GM19035 (cell line): ENCODE results near the gene RCOR1.
"Not testable (repeated sequence)": the region's sequence is repeated elsewhere in the genome, so short reads cannot be mapped to it uniquely, and the experiment has no call there.

Source experiments
- ATAC-seq: cut with Tn5 transposase; IDR thresholded peaks from one replicate; pipeline ENCODE4 v1.9.1; 2021; ENCODE audit not compliant: unreplicated experiment

Gene RCOR1

DNA sequence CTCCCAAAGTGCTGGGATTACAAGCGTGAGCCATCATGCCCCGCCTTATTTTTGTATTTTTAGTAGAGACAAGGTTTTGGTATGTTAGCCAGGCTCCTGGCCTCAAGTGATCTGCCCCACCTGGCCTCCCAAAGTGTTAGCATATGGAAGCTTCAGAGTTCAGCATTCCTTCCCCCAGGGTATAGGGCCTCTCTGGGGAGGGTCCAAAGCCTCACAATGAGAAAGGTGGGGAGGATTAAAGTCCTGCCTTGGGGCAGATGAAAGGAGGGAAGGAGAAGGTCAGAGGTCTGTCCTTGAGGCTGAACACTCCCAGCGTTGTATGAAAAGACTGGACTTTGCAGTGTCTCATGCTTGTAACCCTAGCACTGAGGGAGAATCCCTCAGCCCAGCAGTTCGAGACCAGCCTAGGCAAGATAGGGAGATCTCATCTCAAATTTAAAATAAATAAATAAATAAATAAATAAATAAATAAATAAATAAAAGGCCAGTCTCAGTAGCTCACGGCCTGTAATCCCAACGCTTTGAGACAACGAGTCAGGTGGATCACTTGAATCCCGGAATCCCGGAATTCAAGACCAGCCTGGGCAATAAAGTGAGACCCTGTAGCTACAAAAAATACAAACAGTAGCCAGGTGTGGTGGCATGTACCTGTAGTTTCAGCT is 22.0 kb upstream of the RCOR1 start:
- no peak for ATAC-seq

DNA sequence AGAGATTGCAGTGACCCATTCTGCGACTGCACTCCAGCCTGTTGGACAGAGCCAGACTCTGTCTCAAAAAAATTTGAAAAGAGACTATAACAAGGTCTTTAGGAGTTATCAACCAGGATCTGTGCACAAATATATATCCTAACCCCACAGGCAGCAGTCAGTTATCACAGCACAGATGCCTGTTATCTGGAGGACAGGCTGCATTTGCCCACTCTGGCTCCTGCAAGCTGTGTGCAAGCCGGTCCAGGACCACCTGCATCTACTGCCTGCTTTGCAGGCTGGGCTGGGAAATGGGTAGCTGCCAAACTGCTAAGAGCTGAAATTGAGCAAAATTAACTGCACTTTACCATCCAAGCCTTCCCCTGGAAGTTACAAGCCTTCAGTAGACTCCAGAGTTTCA is 21.4 kb upstream of the RCOR1 start:
- no peak for ATAC-seq

DNA sequence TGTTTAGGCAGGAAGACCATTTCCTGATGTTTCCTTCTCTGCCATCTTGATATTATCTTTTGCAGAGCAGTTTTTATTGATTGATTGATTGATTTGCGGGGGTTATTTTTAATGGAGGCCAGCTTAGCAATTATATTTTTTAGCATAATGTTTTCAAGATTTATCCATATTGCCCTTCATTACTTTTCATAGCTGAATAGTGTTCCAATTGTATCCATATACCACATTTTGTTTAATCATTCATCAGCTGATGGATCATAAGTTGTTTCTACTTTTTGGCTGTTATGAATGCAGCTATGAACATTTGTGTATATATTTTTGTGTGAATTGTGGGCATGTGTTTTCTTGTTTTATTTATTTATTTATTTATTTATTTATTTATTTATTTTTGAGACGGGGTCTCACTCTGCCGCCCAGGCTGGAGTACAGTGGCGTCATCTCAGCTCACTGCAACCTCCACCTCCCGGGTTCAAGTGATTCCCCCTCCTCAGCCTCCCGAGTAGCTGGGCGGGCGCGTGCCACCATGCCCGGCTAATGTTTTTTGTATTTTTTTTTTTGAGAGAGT is 20.9 kb upstream of the RCOR1 start:
- ATAC-seq = no peak

DNA sequence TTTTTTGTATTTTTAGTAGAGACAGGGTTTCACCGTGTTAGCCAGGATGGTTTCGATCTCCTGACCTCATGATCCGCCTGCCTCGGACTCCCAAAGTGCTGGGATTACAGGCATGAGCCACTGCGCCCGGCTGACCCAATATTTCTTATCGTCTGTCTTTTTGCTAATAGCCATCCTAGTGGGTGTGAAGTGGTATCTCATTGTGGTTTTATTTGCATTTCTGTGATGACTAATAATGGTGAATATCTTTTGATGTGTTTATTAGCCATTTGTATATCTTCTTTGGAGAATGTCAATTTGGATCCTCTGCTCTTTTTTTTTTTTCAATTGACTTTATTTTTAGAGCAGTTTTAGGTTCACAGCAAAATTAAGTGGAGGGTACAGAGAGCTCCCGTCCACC is 19.3 kb upstream of the RCOR1 start:
- not testable (repeated sequence) for ATAC-seq

DNA sequence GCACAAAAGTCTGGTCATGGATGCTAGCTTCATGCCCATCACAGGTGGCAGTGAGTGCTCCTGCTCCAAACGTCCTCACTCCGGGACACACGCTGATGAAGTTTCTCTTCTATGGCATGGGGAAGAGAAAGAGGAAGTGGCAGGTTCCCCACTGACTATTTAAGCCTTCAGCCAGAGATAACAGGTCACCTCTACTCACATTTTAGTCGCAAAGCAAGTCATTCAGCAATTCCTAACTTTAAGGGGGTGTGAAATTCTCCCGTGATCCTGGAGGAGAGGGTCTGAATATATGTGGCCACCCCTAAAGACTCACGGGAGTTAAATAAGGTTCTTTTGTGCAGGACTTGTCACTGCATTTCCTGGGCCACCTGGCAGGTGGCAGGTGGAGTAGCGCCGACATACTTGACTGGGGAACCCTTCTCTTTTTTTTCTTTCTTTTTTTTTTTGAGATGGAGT is 18.8 kb upstream of the RCOR1 start:
- no peak for ATAC-seq

DNA sequence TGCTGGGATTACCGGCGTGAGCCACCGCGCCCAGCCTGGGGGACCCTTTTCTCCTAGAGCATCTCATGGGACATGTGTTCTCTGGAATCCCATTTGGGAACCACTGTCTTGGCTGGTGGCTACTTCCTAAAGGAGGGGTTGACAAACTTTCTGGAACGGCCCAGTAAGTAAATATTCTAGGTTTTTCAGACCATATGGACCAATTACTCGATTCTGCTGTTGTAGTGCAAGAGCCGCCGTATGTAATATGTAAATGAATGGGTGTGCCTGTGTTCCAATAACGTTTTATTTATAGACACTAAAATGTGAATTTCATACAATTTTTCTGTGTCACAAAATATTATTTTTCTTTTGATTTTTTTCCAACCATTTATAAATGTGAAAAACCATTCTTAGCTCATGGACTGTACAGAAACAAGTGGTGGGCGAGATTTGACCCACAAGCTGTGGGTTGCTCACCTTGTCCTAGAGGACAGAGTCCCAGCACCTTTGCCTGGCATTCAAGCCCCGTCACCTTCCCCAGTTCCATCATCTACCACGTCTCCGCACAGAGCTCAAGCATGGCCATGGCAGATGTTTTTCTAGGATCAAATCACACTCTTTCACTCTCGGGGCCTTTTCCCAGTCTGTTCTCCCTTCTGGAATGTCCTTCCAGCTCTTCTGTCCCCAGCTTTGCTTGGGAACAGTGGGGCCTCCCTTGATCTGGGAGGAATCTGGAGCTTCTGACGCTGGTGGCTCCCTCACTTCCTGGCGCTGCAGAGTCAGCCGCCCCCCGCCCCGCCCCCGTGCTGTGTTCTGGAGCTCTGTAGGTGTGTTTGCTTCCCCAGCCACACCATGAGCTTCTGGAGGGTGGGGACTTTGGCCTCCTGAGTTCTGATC is 17.9 kb upstream of the RCOR1 start:
- no peak for ATAC-seq

DNA sequence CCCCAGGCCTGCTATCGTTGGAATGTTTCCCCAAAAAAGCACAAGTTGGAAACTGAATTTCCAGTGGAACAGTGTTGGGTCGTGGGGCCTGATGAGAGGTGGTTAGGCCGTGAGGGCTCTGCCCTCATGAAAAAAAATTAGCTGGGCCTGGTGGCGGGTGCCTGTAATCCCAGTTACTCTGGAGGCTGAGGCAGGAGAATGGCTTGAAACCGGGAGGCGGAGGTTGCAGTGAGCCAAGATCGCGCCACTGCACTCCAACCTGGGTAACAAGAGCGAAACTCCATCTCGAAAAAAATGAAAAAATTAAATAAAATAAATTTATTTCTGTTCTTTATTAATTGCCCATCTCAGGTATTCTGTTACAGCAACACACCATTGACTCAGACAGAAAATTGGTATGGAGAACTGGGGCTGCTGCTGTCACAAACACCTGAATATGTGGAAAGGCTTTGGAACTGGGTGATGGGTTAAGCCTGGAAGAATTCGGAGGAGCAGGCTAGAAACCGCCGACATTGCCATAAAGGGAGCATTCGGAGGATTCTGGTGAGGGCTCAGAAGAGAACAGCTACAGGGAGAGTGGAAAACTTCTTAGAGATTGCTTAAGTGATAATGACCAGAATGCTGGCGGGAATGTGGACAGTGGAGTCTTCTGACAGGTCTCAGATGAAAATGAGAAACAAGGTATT is 17.1 kb upstream of the RCOR1 start:
- ATAC-seq = no peak

DNA sequence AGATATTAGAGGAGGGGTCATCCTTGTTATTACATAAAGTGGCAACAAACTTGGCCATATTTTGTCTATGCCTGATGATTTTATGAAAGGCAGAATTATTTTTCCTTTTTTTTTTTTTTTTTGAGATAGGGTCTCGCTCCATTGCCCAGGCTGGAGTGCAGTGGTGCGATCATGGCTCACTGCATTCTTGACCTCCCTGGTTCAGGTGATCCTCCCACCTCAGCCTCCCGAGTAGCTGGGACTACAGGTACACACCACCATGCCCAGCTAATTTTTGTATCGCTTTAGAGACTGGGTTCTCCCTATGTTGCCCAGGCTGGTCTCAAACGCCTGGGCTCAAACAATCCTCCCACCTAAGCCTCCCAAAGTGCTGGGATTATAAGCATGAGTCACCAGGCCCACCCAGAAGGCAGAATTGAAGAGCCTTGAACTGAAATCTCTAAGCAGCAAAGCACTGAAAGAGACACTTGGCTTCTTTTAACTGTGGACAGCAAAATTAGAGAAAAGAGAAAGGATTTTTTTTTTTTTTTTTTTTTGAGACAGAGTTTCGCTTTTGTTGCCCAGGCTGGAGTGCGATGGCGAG is 16.5 kb upstream of the RCOR1 start:
- ATAC-seq = not testable (repeated sequence)

DNA sequence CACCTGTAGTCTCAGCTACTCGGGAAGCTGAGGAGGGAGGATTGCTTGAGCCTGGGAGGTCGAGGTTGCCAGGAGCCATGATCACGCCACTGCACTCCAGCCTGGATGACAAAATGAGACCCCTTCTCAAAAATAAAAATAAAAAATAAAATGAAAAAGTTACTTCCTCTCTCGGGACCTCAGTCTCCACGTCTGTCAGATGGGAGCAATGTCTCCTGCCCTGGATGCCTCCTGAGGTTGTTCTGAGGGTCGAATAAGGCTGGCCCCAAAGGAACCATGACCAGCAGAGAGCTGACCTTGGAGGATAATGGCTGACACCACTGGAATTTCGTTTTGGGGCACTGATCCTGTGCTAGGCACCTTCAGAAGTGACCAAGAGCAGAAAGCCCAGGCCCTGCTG is 13.6 kb upstream of the RCOR1 start:
- ATAC-seq = no peak

DNA sequence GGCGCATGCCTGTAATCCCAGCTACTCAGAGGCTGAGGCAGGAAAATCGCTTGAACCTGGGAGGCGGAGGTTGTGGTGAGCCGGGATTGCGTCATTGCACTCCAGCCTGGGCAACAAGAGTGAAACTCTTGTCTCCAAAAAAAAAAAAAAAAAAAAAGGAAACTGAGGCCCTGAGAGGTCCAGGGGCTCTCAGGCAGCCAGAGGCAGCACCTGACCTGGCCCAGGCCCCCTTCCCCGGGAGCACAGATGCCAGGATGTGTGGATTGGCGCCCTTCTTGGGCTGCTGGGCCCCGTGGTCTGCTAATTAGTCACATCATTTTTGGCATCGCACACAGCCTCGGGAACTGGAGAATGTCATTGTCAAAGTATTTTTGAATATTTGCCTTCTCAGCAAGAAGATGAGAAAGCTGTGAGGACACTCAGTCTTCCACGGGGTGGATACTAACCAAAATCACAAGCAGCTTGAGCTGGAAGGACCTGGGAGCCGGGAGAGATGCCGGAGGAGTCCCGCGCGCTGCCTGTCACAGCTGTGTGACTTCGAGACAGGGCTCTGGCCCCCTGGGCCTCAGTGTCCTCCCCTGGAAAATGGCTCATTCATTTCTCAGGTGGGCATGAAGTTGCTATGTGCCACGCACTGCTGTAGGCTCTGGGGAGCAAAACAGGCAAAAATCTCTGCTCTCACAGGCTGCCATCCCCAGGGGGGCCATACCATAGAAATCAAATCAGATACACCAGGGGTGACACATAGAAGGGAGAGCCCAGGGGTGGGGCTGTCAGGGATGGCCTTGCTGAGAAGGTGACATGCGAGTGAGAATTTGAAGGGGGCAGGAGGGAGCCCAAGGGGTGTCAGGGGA is 12.5 kb upstream of the RCOR1 start:
- no peak for ATAC-seq

DNA sequence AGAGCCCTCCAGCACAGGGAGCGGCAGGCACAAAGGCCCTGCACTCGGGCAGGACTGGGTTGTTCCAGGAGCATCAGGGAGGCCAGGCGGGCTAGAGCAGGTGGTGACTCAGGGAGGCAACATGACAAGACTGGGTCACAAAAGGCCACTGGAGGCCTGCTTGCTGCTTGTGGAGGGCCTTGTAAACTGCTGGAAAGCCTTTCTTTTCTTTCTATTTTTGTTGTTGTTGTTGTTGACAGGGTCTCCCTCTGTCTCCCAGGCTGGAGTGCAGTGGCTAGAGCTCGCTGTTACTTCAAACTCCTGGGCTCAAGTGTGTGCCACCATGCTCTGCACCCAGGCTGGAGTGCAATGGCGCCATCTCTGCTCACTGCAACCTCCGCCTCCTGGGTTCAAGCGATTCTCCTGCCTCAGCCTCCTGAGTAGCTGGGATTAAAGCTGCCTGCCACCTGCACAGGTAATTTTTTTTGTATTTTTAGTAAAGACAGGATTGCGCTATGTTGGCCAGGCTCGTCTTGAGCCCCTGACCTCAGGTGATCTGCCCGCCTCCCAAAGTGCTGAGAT is 11.8 kb upstream of the RCOR1 start:
- no peak for ATAC-seq

DNA sequence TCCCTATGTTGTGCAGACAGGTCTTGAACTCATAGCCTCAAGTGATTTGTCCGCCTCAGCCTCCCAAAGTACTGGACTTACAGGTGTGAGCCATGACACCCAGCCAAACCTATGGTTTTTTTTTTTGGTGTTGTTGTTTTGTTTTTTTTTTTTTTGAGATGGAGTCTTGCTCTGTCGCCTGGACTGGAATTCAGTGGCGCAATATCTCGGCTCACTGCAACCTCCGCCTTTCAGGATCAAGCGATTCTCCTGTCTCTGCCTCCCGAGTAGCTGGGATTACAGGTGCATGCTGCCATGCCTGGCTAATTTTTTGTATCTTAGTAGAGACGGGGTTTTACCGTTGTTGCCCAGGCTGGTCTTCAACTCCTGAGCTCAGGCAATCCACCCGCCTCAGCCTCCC is 11.3 kb upstream of the RCOR1 start:
- ATAC-seq = no peak

DNA sequence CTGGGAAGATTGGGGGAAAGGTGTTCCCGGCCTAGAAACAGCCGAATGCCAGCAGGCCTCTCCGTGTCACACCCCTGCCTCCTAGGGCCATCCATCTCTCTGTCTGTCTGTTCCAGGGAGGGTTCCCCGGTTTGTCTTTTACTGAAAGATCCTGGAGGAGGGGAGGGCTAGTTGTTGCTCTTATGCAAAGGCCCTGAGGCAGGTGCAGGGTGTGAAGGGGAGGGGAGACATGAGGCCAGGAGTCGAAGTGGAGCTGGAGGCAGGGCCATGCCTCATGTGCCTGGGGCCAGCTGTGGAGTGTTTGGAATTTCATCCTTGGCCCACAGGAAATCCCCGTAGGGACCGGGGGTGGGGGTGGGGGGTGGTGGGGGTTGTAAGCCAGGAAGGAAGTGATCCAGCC is 8.7 kb upstream of the RCOR1 start:
- ATAC-seq = no peak

DNA sequence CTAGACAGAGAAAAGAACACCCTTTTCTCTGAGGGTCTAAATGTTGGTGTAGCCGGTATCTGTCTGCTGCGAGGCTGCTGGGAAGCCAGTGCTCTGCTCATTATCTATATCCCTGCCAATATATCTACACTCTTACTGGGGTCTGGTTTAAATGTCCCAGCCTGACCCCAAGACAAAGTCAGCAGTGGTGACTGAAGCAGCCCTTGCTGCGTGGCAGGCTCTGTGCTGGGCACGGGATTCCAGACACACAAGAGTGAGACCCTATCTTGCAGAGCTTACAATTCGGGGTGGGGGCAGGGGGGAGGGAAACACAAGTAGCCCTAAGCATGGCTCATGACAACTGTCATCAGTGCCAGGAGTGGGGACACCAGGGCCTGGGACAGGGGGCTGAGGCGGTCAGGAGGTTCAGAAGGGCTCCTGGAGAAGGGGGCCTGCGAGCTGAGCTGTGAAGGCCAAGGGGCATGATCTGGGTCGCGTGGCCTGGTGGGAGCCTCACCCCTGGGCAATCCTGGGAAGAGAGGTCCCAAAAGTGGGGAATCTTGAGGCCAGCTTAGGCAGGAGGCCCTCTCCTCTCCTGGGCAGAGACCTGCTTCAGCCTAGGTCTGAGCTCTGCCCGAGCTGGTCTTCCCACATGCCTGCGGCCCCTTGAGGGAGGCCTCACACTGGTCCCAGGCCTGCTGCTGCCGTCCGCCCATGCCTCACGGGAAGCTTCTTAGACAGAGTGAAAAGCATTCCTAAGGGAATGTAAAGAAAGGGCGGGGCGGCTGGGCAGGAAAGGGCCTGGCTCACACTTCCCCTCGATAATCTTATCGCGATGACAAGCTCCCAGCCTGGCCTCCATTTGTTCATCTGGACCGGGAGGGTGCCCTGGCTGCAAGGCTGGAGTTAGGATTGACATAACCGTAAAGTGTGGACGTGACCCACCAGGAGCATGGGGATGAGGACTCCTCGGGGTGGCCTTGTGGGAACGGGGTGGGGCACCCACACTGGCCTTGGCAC is 7.3 kb upstream of the RCOR1 start:
- no peak for ATAC-seq

DNA sequence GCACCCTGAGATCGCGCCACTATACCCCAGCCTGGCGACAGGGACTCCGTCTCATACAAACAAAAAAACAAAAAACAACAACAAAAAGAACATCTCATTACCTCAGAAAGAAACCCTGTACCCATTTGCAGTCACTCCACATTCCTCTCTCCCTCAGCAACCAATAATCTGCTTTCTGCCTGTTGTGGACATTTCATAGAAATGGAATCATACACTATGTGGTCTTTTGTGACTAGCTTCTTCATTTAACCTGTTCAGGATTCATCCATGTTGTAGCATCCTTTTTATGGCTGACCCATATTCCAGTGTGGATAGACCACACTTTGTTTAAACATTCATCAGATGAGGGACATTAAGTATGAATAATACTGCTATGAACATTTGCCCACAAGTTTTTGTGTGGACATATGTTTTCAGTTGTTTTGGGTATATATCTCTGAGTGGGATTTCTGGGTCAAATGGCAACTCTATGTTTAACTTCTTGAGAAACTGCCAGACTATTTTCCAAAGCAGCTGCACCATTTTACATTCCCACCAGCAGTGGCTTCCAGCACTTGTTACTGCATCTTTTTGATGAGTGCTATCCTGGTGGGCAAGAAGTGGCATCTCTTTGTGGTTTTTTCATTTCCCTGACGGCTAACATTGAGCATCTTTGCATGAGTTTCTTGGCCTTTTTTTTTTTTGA is 5.9 kb upstream of the RCOR1 start:
- no peak for ATAC-seq

DNA sequence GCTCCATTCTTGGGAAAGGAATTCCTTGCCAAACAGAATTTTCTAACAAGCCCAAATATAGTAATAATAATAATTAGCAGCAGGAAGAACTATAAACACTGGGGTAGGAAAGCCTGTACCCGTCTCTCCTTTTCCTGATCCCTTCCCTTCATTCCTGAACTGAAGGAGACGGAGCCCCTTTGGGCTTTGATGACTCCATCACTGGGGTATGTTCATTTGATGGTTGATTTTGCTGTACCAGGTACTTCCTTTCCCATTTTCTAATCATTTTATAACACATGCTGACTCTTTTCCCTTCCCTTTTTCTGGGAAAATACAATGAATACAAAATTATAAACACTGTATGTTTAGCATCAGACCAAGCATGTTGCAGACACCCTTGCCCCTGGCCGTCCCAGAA is 3.6 kb upstream of the RCOR1 start:
- ATAC-seq = no peak

DNA sequence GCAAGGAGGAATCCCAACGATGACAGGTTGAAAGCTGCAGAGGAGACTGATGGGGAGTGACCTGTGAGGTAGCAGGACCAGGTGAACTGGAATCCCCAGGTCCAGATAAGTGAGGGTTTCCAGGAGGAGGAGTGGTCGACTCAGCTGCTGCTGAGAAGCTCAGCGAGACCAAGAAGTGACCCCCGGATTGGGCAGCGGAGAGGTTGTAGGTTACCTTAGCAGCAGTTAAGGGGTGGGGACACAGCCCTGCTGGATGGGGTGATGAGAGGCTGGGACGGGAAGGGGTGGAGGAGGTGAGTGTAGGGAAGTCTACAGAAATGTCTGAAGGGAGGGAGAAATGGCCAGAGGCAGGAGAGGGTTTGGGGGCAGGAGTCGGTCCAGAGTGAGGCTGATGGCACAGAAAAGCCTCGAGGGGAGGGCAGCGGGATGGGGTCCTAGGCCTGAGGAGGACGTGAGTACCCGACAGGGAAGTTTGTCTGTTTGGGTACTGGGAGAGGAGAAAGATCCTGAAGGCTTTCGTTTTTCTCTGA is 2.6 kb upstream of the RCOR1 start:
- ATAC-seq = no peak

DNA sequence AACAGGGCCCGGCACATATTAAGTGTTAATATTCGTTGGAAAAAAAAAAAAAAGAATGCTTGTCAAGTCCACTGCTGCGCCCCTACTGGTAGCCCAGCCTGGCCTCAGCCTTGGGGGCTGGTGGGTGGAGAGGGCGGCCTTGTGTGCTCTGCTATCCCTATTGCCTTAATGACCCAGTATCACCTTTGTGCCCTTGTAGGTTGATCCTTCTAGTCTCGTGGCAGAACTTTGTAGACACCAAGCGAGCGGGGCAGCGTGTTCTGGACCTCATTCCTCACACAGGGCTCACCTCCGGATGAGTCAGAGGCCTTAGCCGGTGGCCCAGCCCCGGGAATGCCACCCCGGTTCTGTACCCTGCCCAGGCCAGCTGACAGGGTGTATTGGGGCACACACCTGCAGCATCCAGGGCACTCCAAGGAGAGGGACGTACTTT is 1.8 kb upstream of the RCOR1 start:
- ATAC-seq = no peak
